Right atrium auricular region (tissue), 2 donors: ENCODE measurements around the gene ZG16B. TPM values are rescaled to one million over a fixed set of nuclear protein-coding genes. Genes with fewer than 3 reads are reported as not detected.

Experiments used
- DNase-seq: peaks from one replicate; pipeline ENCODE4 v3.0.0-alpha.2; 2019; ENCODE audit warnings: low spot score
- H3K27ac ChIP-seq, 2 donors: fragments of 200-600 bp; sonication (generic); 1 replicate in 1 of 2; 2 replicates in 1 of 2; pipeline ENCODE4 v1.5.1; 2016 to 2019
- H3K27me3 ChIP-seq, 2 donors: fragments of 200-600 bp; sonication (generic); one replicate each; pipeline versions ENCODE4 v1.5.1 to v1.6.0; 2017 to 2019
- H3K36me3 ChIP-seq: fragments of 200-600 bp; sonication (generic); one replicate; pipeline ENCODE4 v1.5.1; 2016
- H3K4me1 ChIP-seq, 2 donors: fragments of 200-600 bp; sonication (generic); one replicate each; pipeline versions ENCODE4 v1.5.1 to v1.6.0; 2017 to 2019
- H3K4me3 ChIP-seq, 2 donors: fragments of 200-600 bp; sonication (generic); 1 replicate in 1 of 2; 2 replicates in 1 of 2; pipeline ENCODE4 v1.5.1; 2017 to 2019; ENCODE audit warnings: mild to moderate bottlenecking in 1 of 2, moderate library complexity in 1 of 2
- H3K9me3 ChIP-seq, 2 donors: fragments of 200-600 bp; sonication (generic); one replicate each; pipeline ENCODE4 v1.5.1; 2019
- CTCF ChIP-seq, 2 donors: fragments of 200-600 bp; sonication (generic); IDR thresholded peaks; one replicate each; pipeline ENCODE4 v1.5.1; 2019; ENCODE audit warnings: antibody characterized with exemption in 2 of 2
- total RNA-seq, 2 donors: library from RNA; depleted of rRNA; stranded (reverse); fragments of >200 nt; gene quantifications; one replicate each; pipeline ENCODE4 v1.1.0, GENCODE V29; 2016

ZG16B gene
- total RNA-seq, 2 donors from 2014 or later: 0.79 TPM; not detected in 1

GRCh38 chr16:2874912-2875362, 44.8 kb downstream of the ZG16B start:
- TF ChIP-seq CTCF (IDR thresholded peaks at IDR 0.05): peak; percentile 85 to 90
- H3K27me3 ChIP-seq: no peaks in the 10 kb centered on the region
- H3K36me3 ChIP-seq: no peaks in the 10 kb centered on the region
- no peaks in the 10 kb centered on the region for H3K9me3 ChIP-seq
- H3K4me1 ChIP-seq: peaks cover 0 to 5% of the 10 kb centered on the region in 2 donors
- DNase-seq: peak; percentile 77
- no peak overlapping the region for H3K4me3 ChIP-seq
- no peak overlapping the region for H3K27ac ChIP-seq

- H3K27me3 ChIP-seq: no peaks in the 10 kb centered on the region
- H3K9me3 ChIP-seq: no peaks in the 10 kb centered on the region
- H3K27ac ChIP-seq: no peak overlapping the region
- H3K4me1 ChIP-seq: peaks cover 0 to 8% of the 10 kb centered on the region in 2 donors
- no peak overlapping the region for H3K4me3 ChIP-seq
- H3K36me3 ChIP-seq: no peaks in the 10 kb centered on the region
- TF ChIP-seq CTCF (IDR thresholded peaks at IDR 0.05): no peak
- DNase-seq: no peak
Measured at GRCh38 chr16:2879854-2880508, 49.9 kb downstream of the ZG16B start.

Other genes starting within 250 kb of the ZG16B start
- gene KCTD5, start 147.8 kb upstream of the ZG16B start, total RNA-seq: 10 to 100 TPM; 12.5 to 15.6 TPM
- gene PRSS27, start 110.1 kb upstream of the ZG16B start, total RNA-seq: under 1 TPM in 1 of 2 donors, not detected in 1; 0.51 TPM
- gene SRRM2, start 77.7 kb upstream of the ZG16B start, total RNA-seq: 100 to 1,000 TPM; 118 to 174 TPM
- gene ELOB, start 53.0 kb upstream of the ZG16B start, total RNA-seq: 100 to 1,000 TPM; 408 to 856 TPM
- gene PRSS33, start 42.7 kb upstream of the ZG16B start, total RNA-seq: not detected
- gene PRSS41, start 31.8 kb upstream of the ZG16B start, total RNA-seq: not detected
- not detected for gene PRSS21, start 13.1 kb upstream of the ZG16B start, total RNA-seq
- gene PRSS22, start 27.9 kb downstream of the ZG16B start, total RNA-seq: not detected
- gene FLYWCH2, start 52.9 kb downstream of the ZG16B start, total RNA-seq: 10 to 100 TPM; 48.2 to 57.9 TPM
- gene FLYWCH1, start 81.6 kb downstream of the ZG16B start, total RNA-seq: 10 to 100 TPM; 31.5 to 37.8 TPM
- not detected for gene KREMEN2, start 134.0 kb downstream of the ZG16B start, total RNA-seq
- 1 to 10 TPM; 4.7 to 5.9 TPM for gene PAQR4, start 139.0 kb downstream of the ZG16B start, total RNA-seq
- gene PKMYT1, start 150.1 kb downstream of the ZG16B start, total RNA-seq: under 1 TPM; 0.52 to 0.98 TPM
- under 1 TPM in 1 of 2 donors, not detected in 1; 0.39 TPM for gene CLDN9, start 182.6 kb downstream of the ZG16B start, total RNA-seq
- not detected for gene CLDN6, start 187.9 kb downstream of the ZG16B start, total RNA-seq
- 100 to 1,000 TPM in 1 of 2 donors, 10 to 100 TPM in 1; 36.8 to 280 TPM for gene TNFRSF12A, start 190.1 kb downstream of the ZG16B start, total RNA-seq
- 10 to 100 TPM; 22.5 to 33.1 TPM for gene HCFC1R1, start 193.6 kb downstream of the ZG16B start, total RNA-seq
- gene THOC6, start 193.7 kb downstream of the ZG16B start, total RNA-seq: 10 to 100 TPM in 1 of 2 donors, 1 to 10 TPM in 1; 7.4 to 12.6 TPM
- gene BICDL2, start 206.6 kb downstream of the ZG16B start, total RNA-seq: under 1 TPM in 1 of 2 donors, not detected in 1; 0.28 TPM
- gene MMP25, start 216.3 kb downstream of the ZG16B start, total RNA-seq: 1 to 10 TPM in 1 of 2 donors, under 1 TPM in 1; 0.30 to 1.7 TPM
- 10 to 100 TPM; 52.9 to 56.0 TPM for gene IL32, start 235.3 kb downstream of the ZG16B start, total RNA-seq